ENCODE measurements around the gene PALM3.
"Not testable (repeated sequence)": the region's sequence is repeated elsewhere in the genome, so short reads cannot be mapped to it uniquely, and the experiment has no call there.

The PALM3 gene

DNA sequence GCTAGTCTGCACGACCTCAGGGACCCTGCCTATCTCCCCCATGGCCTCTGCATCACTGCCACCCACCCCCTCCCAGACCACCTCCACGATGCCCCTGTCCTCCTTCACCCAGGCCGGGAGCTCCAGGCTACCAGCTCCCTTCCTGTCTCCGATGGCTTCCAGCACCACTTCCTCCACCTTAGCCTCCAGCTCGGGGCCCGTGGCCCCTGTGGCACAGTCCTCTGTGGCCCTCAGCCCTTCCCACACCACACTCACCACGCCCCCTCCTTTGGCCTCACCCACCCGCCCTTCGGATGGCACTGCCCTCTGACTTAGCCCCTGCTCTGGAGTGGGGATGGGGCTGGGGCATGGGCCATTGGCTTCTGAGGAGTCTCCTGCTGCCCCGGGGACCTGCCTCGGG is 7.2 kb downstream of the PALM3 start:
- TF ChIP-seq, protein P1, sequence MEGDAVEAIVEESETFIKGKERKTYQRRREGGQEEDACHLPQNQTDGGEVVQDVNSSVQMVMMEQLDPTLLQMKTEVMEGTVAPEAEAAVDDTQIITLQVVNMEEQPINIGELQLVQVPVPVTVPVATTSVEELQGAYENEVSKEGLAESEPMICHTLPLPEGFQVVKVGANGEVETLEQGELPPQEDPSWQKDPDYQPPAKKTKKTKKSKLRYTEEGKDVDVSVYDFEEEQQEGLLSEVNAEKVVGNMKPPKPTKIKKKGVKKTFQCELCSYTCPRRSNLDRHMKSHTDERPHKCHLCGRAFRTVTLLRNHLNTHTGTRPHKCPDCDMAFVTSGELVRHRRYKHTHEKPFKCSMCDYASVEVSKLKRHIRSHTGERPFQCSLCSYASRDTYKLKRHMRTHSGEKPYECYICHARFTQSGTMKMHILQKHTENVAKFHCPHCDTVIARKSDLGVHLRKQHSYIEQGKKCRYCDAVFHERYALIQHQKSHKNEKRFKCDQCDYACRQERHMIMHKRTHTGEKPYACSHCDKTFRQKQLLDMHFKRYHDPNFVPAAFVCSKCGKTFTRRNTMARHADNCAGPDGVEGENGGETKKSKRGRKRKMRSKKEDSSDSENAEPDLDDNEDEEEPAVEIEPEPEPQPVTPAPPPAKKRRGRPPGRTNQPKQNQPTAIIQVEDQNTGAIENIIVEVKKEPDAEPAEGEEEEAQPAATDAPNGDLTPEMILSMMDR (IDR thresholded peaks at IDR 0.05; ENCODE audit: low read depth, low read length, missing control alignments): no peak
- no peak for DNase-seq (ENCODE audit: low read depth)
- H3K4me3 ChIP-seq (ENCODE audit: low read depth, low read length): no peak overlapping the region
- in situ Hi-C loops (cut with HindIII; ENCODE audit: low sequenced_read_pairs): no loop called here

DNA sequence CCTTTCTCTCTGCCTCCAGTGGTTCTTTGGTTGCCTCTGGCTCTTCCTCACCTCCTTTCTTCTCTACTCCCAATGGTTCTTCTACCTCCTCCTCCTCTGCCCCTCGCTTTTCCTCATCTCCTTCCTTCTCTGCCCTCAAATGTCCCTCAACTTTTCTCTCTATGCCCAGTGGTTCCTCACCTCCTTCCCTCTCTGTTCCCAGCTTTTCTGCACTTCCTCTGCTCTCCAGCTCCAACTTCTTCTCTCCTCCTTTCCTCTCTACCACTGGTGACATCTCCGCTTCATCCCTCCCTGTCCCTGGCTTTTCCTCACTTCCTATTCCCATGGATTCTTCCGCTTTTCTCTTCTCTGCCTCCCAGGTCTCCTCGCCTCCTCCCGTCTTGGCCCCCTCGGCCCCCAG is 7.8 kb downstream of the PALM3 start:
- TF ChIP-seq, protein P1 (IDR thresholded peaks at IDR 0.05; ENCODE audit: low read depth, low read length, missing control alignments): no peak
- no peak for DNase-seq (ENCODE audit: low read depth)
- in situ Hi-C loops (cut with HindIII; ENCODE audit: low sequenced_read_pairs): no loop called here
- no peak overlapping the region for H3K4me3 ChIP-seq (ENCODE audit: low read depth, low read length)

DNA sequence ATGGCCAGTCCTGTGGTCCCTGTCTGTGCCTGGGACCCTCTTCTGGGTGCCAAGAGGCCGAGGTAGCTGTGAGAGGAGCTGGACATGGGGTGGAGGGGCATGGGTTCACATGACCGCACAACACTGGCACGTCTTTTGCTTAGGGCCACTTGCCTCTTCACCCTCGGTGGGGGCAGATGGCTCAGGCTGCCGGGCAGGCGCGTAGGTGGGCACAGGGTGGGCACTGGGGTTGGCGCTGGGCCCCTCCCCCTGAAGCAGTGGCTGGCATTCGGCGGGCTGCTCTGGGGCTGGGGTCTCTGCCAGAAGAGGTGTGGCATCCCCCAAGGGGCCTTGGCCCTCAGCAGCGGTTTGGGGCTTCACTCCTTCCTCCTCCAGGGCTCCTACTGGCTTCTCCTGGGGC is 8.4 kb downstream of the PALM3 start:
- H3K4me3 ChIP-seq (ENCODE audit: low read depth, low read length): no peak overlapping the region
- TF ChIP-seq, protein P1 (IDR thresholded peaks at IDR 0.05; ENCODE audit: low read depth, low read length, missing control alignments): no peak
- in situ Hi-C loops (cut with HindIII; ENCODE audit: low sequenced_read_pairs): no loop called here
- no peak for DNase-seq (ENCODE audit: low read depth)

DNA sequence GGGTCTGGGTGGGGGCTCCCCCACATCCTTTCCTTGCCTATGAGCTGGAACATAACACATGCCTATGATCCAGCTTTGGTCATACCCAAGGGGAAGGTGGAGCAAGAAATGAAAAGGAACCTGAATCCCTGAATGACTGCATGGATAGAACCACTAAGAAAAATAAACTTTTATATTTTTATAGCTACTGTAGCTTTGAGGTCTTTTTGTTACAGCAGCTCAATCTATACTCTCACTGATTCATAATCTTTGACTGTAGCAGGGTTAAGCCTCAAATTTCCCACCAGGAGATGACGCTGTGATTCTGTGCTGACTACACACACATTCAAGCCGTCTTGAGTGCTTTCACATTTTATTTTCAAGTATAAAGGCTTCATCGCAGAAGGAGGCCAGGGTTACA is 8.8 kb downstream of the PALM3 start:
- no peak for DNase-seq (ENCODE audit: low read depth)
- no peak overlapping the region for H3K4me3 ChIP-seq (ENCODE audit: low read depth, low read length)
- TF ChIP-seq, protein P1 (IDR thresholded peaks at IDR 0.05; ENCODE audit: low read depth, low read length, missing control alignments): no peak
- in situ Hi-C loops (cut with HindIII; ENCODE audit: low sequenced_read_pairs): no loop called here

DNA sequence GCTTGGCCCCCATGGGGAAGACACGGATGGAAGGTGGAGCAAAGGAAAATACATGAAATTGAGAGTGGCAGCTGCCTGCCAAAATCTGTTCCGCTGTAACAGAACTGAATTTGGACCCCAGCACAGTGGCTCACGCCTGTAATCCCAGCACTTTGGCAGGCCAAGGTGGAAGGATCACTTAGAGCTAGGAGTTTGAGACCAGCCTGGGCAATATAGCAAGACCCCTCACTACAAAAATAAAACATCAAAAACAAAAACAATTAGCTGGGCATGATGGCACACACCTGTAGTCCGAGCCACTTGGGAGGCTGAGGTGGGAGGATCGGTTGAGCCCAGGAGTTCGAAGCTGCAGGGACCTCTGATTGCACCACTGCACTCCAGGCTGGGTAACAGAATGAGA is 9.4 kb downstream of the PALM3 start:
- TF ChIP-seq, protein P1 (IDR thresholded peaks at IDR 0.05; ENCODE audit: low read depth, low read length, missing control alignments): no peak
- H3K4me3 ChIP-seq (ENCODE audit: low read depth, low read length): no peak overlapping the region
- DNase-seq (ENCODE audit: low read depth): no peak
- in situ Hi-C loops (cut with HindIII; ENCODE audit: low sequenced_read_pairs): no loop called here

DNA sequence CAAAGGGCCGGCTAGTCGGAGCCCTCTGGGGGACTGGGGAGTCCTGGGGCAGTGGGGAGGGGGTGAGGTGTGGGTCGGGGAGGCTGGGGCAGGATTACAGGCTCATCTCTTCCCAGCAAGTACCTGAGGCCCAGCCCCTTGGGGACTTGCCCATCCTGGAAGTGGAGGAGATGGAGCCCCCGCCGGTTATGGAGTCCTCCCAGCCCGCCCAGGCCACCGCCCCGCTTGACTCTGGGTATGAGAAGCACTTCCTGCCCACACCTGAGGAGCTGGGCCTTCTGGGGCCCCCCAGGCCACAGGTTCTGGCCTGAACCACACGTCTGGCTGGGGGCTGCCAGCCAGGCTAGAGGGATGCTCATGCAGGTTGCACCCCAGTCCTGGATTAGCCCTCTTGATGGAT is 9.9 kb downstream of the PALM3 start:
- TF ChIP-seq, protein P1 (IDR thresholded peaks at IDR 0.05; ENCODE audit: low read depth, low read length, missing control alignments): no peak
- no peak overlapping the region for H3K4me3 ChIP-seq (ENCODE audit: low read depth, low read length)
- DNase-seq (ENCODE audit: low read depth): no peak
- in situ Hi-C loops (cut with HindIII; ENCODE audit: low sequenced_read_pairs): no loop called here

DNA sequence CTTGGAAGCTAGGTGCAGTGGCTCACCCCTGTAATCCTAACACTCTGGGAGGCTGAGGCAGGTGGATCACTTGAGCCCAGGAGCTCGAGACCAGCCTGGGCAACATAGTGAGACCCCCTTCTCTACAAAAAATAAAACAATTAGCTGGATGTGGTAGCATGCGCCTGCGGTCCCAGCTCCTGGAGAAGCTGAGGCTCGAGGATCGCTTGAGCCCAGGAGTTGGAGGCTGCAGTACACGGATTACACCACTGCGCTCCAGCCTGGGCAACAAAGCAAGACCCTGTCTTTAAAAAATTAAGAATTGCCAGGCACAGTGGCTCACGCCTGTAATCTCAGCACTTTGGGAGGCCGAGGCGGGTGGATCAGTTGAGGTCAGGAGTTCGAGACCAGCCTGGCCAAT is 10.9 kb downstream of the PALM3 start:
- DNase-seq (ENCODE audit: low read depth); in situ Hi-C loops (cut with HindIII; ENCODE audit: low sequenced_read_pairs); H3K4me3 ChIP-seq (ENCODE audit: low read depth, low read length): not testable (repeated sequence)
